BJ (cell line): ENCODE data around the gene CLK2. TPM values are rescaled to one million over a fixed set of nuclear protein-coding genes. Genes with fewer than 3 reads are reported as not detected.
"Not testable (repeated sequence)": the region's sequence is repeated elsewhere in the genome, so short reads cannot be mapped to it uniquely, and the experiment has no call there.

Source experiments
- CTCF ChIA-PET: fragments of 350-600 bp; formaldehyde crosslinking; extraction: SDS; loops from one replicate; lab custom pipeline; 2021; ENCODE audit warnings: antibody characterized with exemption, inconsistent platforms; lab: Yijun Ruan, JAX
- POLR2A ChIA-PET: fragments of 300-600 bp; sonication (Branson Sonifier 250); formaldehyde crosslinking; extraction: SDS; loops from one replicate; lab custom pipeline; 2021; ENCODE audit warnings: antibody characterized with exemption; lab: Charles Lee
- DNase-seq: peaks from one replicate; pipeline ENCODE4 v3.0.0-alpha.2; 2011; ENCODE audit warnings: low read depth
- H3K27me3 ChIP-seq: 2 replicates; pipeline ENCODE4 v1.6.0; 2011; ENCODE audit warnings: low read length; ENCODE audit not compliant: control insufficient read depth, insufficient read depth
- H3K36me3 ChIP-seq: 2 replicates; pipeline ENCODE4 v1.5.1; 2011; ENCODE audit warnings: low read length; ENCODE audit not compliant: control insufficient read depth, insufficient read depth
- H3K4me3 ChIP-seq: 2 replicates; pipeline ENCODE4 v1.5.1; 2011; ENCODE audit warnings: low read depth, mild to moderate bottlenecking, control low read depth, low read length
- polyA plus RNA-seq: library from polyadenylated mRNA; depleted of rRNA; stranded (reverse); fragments of >200 nt; gene quantifications from 2 replicates; pipeline ENCODE4 v1.2.3, GENCODE V29; 2011
- TF ChIP-seq, protein P1 (sequence below): IDR thresholded peaks from 2 replicates; pipeline ENCODE4 v1.5.1; 2011; ENCODE audit warnings: low read depth, mild to moderate bottlenecking, control low read depth, inconsistent platforms, low read length, moderate library complexity; ENCODE audit not compliant: insufficient read depth

Gene CLK2
- polyA plus RNA-seq, 1 experiment: 57.4 TPM

DNA sequence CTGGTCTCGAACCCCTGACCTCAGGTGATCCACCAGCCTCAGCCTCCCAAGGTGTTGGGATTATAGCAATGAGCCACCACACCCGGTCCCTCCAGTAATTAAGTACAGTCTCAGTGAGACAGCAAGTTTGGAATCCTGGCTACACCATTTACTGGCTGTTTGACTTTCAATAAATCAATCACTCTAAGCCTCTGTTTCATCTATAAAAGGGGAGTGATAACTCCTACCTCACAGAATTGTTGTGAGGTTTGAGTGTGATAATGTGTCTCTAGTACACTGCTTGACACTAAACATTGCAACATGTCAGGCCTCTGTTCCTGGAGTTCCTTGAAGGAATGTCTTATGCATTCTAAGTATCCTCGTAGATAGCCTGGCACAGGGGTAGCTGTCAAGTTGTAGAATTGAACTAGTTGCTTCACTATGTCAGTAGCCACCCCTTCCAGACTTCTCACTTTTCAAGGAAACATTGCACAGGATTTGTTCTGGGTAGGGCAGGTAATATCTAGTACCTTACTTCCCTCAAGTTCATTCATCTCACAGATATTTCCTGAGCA is 30.4 kb downstream of the CLK2 start:
- H3K27me3 ChIP-seq: no peaks in the 10 kb centered on the region
- DNase-seq: no peak
- POLR2A ChIA-PET: no interaction called here
- TF ChIP-seq, protein P1, sequence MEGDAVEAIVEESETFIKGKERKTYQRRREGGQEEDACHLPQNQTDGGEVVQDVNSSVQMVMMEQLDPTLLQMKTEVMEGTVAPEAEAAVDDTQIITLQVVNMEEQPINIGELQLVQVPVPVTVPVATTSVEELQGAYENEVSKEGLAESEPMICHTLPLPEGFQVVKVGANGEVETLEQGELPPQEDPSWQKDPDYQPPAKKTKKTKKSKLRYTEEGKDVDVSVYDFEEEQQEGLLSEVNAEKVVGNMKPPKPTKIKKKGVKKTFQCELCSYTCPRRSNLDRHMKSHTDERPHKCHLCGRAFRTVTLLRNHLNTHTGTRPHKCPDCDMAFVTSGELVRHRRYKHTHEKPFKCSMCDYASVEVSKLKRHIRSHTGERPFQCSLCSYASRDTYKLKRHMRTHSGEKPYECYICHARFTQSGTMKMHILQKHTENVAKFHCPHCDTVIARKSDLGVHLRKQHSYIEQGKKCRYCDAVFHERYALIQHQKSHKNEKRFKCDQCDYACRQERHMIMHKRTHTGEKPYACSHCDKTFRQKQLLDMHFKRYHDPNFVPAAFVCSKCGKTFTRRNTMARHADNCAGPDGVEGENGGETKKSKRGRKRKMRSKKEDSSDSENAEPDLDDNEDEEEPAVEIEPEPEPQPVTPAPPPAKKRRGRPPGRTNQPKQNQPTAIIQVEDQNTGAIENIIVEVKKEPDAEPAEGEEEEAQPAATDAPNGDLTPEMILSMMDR: no peak
- CTCF ChIA-PET: interaction anchor here (0.7 to 3.1 kb wide), 3 partner anchors 8 to 350 kb away, joined by 3 to 40 read pairs (median 18); partner anchors contain the start of gene THBS3
- H3K36me3 ChIP-seq: peaks cover 8% of the 10 kb centered on the region
- H3K4me3 ChIP-seq: peak overlapping the region; percentile 53; the same call in 1 of the 2 replicates

GRCh38 chr1:155241841-155242264 is 31.5 kb downstream of the CLK2 start:
- ChIA-PET POLR2A (no interaction called here), CTCF (interaction anchor here (1.2 to 3.1 kb wide), 5 partner anchors 9 to 82 kb away, joined by 4 to 40 read pairs (median 6); partner anchors contain the start of gene THBS3)
- TF ChIP-seq, protein P1: no peak
- Histone ChIP-seq H3K4me3 (no peak overlapping the region), H3K36me3 (peaks cover 7% of the 10 kb centered on the region), H3K27me3 (no peaks in the 10 kb centered on the region)
- no peak for DNase-seq

- peak; percentile 75 for DNase-seq
- ChIA-PET POLR2A (no interaction called here), CTCF (interaction anchor here (1.2 to 3.1 kb wide), 5 partner anchors 10 to 83 kb away, joined by 3 to 40 read pairs (median 5); partner anchors contain the start of gene THBS3)
- H3K36me3 ChIP-seq: peaks cover 9% of the 10 kb centered on the region
- TF ChIP-seq, protein P1: no peak
- no peaks in the 10 kb centered on the region for H3K27me3 ChIP-seq
- H3K4me3 ChIP-seq: peak overlapping the region; percentile 25
Measured at GRCh38 chr1:155241069-155241679, 32.1 kb downstream of the CLK2 start.

DNA sequence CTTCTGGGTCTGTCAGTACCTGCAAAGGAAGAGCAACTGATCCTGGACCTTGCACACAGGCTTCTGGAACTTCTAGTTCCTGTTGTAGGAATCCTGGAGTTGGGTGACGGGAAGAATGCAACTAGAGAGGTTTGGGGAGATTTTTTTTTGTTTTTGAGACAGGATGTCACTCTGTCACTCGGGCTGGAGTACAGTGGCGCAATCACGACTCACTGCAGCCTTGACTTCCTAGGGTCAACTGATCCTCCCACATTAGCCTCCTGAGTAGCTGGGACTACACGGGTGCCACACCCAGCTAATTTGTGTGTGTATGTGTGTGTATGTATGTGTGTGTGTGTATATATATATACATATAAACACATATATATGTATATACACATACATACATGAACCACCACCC is 36.9 kb downstream of the CLK2 start:
- ChIA-PET POLR2A (no interaction called here), CTCF (interaction anchor here (0.6 to 2.4 kb wide), 3 partner anchors 14 to 117 kb away, joined by 3 to 8 read pairs (median 5); no protein-coding TSS in a partner anchor)
- TF ChIP-seq, protein P1: no peak
- Histone ChIP-seq H3K4me3 (no peak overlapping the region), H3K36me3 (peaks cover 10% of the 10 kb centered on the region), H3K27me3 (no peaks in the 10 kb centered on the region)
- no peak for DNase-seq

GRCh38 chr1:155235375-155235774 is 37.9 kb downstream of the CLK2 start:
- not testable (repeated sequence) for H3K36me3 ChIP-seq, H3K27me3 ChIP-seq, DNase-seq, H3K4me3 ChIP-seq
- ChIA-PET POLR2A (interaction anchor here (0.7 kb wide), 1 partner anchor 28 kb away, joined by 3 read pairs; the partner anchor contains the start of gene THBS3), CTCF (interaction anchor here (2.4 kb wide), 1 partner anchor 15 kb away, joined by 8 read pairs; no protein-coding TSS in a partner anchor)

DNA sequence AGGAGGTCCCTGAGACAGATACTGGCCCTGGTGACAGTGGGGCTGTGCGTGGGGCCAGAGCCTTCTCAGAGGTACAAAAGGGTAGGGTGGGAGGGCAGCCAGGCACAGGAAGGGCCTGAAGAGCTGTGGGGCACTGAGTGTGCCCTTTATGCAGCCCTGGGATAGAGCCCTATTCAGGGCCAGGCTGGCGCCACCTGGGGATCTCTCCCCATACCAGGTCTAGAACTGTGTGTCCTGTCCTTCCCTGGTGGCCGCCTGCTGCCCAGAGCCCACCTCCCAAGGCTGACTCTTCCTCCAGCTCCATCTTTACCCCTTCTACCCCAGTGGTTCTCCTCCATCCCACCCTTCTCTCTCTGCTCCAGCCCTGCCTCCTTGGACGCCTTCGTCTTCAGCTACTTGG is 39.8 kb downstream of the CLK2 start:
- DNase-seq, CTCF ChIA-PET: not testable (repeated sequence)

DNA sequence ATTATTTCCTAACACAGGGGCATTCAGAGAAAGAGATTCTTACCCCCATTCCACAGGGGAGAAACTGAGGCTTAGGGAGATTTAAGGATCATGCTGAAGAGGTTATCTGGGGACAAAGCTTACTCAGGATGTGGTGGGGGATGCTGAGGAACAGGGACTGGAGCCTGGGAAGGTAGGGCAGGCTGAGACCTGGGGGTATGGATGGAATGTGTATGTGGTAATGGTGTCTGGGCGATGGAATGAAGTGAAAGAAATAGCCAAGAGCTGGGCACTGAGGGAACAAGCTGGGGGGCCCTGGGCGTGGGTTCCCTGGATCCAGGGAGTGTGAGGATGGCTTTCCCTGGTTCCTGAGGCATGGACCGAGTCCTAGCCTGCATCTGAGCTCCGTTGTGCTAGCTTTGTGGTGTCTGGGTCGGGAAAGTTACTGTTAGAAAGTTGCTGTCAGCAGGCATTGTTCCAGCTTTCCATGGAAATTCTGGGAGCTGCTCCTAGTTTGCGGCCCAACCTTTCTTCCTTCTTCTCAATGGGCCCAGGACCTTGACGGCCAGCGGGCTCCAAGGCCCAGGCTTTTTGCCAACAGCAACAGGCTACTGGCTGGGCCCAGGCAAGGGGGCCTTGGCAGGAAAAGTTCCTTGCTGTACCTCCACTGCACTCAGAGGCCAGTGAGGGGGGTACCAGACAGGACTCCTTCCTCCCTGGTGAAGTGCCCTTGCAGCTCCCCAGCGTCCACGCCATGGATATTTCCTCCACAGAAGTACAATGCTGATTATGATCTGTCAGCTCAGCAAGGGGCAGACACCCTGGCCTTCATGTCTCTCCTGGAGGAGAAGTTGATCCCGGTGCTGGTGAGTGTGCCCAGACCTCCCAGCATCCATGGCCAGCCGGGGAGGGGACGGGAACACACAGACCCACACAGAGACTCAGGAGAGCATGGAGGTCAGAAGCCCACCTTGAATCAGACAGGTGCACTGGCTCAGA is 41.0 kb downstream of the CLK2 start:
- H3K27me3 ChIP-seq, POLR2A ChIA-PET, H3K4me3 ChIP-seq, DNase-seq, H3K36me3 ChIP-seq: not testable (repeated sequence)
- CTCF ChIA-PET: interaction anchor here (1.0 to 1.1 kb wide), 2 partner anchors 25 to 60 kb away, joined by 3 to 6 read pairs; partner anchors contain the start of genes KRTCAP2 and THBS3

More for the DNA sequence above, 39.8 kb downstream of the CLK2 start:
- H3K27me3 ChIP-seq, H3K4me3 ChIP-seq, POLR2A ChIA-PET, H3K36me3 ChIP-seq: not testable (repeated sequence)

DNA sequence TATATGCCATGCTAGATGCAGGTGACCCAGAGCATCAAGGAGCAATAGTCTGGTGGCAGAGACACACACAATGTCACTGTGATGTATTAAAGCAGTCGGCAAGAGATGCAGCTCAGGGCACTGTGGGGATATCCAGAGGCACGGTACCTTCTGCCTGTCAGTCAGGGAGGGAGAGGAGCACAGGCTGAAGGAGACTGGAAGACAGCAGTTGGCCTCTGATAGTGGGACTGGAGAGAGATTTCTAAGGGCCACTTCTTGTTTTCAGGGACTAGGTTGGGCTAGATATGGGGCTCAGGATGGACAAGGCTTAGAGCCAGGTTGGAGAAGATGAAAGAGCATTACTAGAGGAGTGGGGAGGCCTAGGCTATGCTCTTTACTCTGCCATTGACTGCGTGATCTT is 42.0 kb downstream of the CLK2 start:
- POLR2A ChIA-PET, DNase-seq, H3K4me3 ChIP-seq, CTCF ChIA-PET, H3K27me3 ChIP-seq, H3K36me3 ChIP-seq: not testable (repeated sequence)
